HepG2 (cell line): ENCODE data around the gene OGA. TPM values are rescaled to one million over a fixed set of nuclear protein-coding genes. Genes with fewer than 3 reads are reported as not detected.

Experiments
- KLF13 ChIP-seq: sonication (generic); formaldehyde crosslinking; IDR thresholded peaks from 2 replicates; pipeline ENCODE4 v1.4.0; 2020; ENCODE audit warnings: mild to moderate bottlenecking, missing genetic modification reagents
- MIXL1 ChIP-seq: IDR thresholded peaks from 2 replicates; pipeline ENCODE4 v1.6.1; 2016
- MTF2 ChIP-seq: sonication (generic); formaldehyde crosslinking; IDR thresholded peaks from 2 replicates; pipeline ENCODE4 v1.5.0; 2020; ENCODE audit warnings: missing genetic modification reagents, borderline replicate concordance
- ZBTB10 ChIP-seq: sonication (generic); formaldehyde crosslinking; IDR thresholded peaks from 2 replicates; pipeline ENCODE4 v1.4.0; 2020; ENCODE audit warnings: missing genetic modification reagents, borderline replicate concordance
- ZNF256 ChIP-seq: sonication (generic); formaldehyde crosslinking; conservative IDR thresholded peaks from 2 replicates; pipeline ENCODE4 v1.4.0; 2020; ENCODE audit warnings: missing genetic modification reagents
- ZNF512 ChIP-seq: sonication (generic); formaldehyde crosslinking; IDR thresholded peaks from 2 replicates; pipeline ENCODE4 v1.4.0; 2020; ENCODE audit warnings: mild to moderate bottlenecking, missing genetic modification reagents
- ZNF615 ChIP-seq: sonication (generic); formaldehyde crosslinking; IDR thresholded peaks from 2 replicates; pipeline ENCODE4 v1.5.0; 2020; ENCODE audit warnings: mild to moderate bottlenecking, missing genetic modification reagents, borderline replicate concordance
- polyA plus RNA-seq, 8 experiments: library from polyadenylated mRNA; depleted of rRNA in 3 of 8; stranded (reverse) in 7 of 8; unstranded in 1 of 8; fragments of >200 nt; fragmentation: Illumina TruSeq in 4 of 8; extraction: Trizol in 4 of 8; gene quantifications; 2 replicates each; pipeline versions ENCODE4 v1.2.1 to v1.2.3, GENCODE V29; 2011 to 2016; ENCODE audit warnings: low read depth in 4 of 8, missing spikeins in 1 of 8, mixed read lengths in 1 of 8; ENCODE audit not compliant: insufficient read depth in 1 of 8
- total RNA-seq, 5 experiments: library from RNA; depleted of rRNA; stranded (reverse); fragments of >200 nt; fragmentation: Illumina TruSeq; extraction: Trizol; gene quantifications; 2 replicates each; pipeline ENCODE4 v1.2.3, GENCODE V29; 2016; ENCODE audit warnings: low read depth in 1 of 5
- TF ChIP-seq, protein P1 (sequence below): sonication (generic); formaldehyde crosslinking; IDR thresholded peaks from 2 replicates; pipeline ENCODE4 v1.9.0; 2021; ENCODE audit warnings: missing genetic modification reagents, mild to moderate bottlenecking, borderline replicate concordance
- TF ChIP-seq, protein P2 (sequence below): IDR thresholded peaks from 2 replicates; pipeline ENCODE4 v1.6.1; 2016; ENCODE audit warnings: missing genetic modification reagents, missing compliant biosample characterization
- TF ChIP-seq, protein P3 (sequence below): IDR thresholded peaks from 2 replicates; pipeline ENCODE4 v1.6.1; 2012; ENCODE audit warnings: low read length, improper control_type of control experiment
- TF ChIP-seq, protein P4 (sequence below): sonication (generic); formaldehyde crosslinking; IDR thresholded peaks from 2 replicates; pipeline ENCODE4 v1.4.0; 2020; ENCODE audit warnings: missing genetic modification reagents

Gene OGA
- total and polyA plus RNA-seq, 2 of the 13 experiments (the other 11 are each of a cell fraction or from before 2014, with no cell fraction given), result 33.2 to 39.8 TPM

DNA sequence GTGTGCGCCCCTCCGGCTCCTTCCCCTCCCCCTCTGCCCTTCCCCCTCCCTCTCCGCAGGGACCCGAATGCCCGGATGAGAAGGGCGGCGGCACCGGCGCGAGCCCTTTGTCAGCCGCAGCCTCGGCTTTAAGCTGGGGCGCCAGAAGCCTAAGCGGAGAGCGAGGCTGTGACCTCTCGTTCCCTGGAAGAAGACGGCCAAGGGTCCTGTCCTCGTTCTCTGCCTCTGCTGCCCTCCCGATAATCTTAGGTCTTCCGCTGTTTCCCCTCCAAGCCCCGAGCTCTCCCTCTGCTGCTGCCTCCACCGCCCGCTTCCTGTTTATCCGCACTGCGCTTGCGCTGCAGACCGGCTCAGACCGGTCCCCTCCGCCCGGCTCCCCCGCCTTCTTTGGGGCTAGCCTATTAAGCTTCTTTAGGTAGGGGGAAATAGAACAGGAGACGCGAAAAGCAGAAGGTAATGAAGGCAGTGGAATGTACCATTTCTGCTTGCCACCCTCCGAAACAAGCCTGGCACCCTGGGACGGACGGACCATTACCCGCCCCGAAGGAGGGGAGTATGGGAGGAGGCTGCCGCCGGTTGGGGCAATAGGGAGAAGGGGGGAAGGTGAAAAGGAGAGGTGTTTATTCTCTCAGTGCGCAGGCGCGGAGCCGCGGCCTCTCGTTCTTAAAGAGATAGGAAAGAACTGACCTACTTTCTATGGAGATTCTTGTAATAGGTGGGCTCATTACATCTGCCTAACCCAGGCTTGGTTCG, at the start of gene OGA (continued):
- TF ChIP-seq, protein P1, sequence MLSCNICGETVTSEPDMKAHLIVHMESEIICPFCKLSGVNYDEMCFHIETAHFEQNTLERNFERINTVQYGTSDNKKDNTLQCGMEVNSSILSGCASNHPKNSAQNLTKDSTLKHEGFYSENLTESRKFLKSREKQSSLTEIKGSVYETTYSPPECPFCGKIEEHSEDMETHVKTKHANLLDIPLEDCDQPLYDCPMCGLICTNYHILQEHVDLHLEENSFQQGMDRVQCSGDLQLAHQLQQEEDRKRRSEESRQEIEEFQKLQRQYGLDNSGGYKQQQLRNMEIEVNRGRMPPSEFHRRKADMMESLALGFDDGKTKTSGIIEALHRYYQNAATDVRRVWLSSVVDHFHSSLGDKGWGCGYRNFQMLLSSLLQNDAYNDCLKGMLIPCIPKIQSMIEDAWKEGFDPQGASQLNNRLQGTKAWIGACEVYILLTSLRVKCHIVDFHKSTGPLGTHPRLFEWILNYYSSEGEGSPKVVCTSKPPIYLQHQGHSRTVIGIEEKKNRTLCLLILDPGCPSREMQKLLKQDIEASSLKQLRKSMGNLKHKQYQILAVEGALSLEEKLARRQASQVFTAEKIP, result no peak
- no peak; the same call in 1 of the 2 replicates for TF ChIP-seq ZBTB10 (CRISPR knock-in tag)
- TF ChIP-seq MTF2 (CRISPR knock-in tag), result peak; percentile 32; the same call in 1 of the 2 replicates
- peak; percentile 89 for TF ChIP-seq MIXL1 (CRISPR knock-in tag)
- no peak for TF ChIP-seq ZNF615 (CRISPR knock-in tag)
- TF ChIP-seq ZNF256 (CRISPR knock-in tag), result 0 out of 2 replicates have a peak, but pooled peaks have one; percentile 69
- TF ChIP-seq, protein P2, sequence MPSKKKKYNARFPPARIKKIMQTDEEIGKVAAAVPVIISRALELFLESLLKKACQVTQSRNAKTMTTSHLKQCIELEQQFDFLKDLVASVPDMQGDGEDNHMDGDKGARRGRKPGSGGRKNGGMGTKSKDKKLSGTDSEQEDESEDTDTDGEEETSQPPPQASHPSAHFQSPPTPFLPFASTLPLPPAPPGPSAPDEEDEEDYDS (CRISPR knock-in tag), result peak; percentile 61
- TF ChIP-seq, protein P3, sequence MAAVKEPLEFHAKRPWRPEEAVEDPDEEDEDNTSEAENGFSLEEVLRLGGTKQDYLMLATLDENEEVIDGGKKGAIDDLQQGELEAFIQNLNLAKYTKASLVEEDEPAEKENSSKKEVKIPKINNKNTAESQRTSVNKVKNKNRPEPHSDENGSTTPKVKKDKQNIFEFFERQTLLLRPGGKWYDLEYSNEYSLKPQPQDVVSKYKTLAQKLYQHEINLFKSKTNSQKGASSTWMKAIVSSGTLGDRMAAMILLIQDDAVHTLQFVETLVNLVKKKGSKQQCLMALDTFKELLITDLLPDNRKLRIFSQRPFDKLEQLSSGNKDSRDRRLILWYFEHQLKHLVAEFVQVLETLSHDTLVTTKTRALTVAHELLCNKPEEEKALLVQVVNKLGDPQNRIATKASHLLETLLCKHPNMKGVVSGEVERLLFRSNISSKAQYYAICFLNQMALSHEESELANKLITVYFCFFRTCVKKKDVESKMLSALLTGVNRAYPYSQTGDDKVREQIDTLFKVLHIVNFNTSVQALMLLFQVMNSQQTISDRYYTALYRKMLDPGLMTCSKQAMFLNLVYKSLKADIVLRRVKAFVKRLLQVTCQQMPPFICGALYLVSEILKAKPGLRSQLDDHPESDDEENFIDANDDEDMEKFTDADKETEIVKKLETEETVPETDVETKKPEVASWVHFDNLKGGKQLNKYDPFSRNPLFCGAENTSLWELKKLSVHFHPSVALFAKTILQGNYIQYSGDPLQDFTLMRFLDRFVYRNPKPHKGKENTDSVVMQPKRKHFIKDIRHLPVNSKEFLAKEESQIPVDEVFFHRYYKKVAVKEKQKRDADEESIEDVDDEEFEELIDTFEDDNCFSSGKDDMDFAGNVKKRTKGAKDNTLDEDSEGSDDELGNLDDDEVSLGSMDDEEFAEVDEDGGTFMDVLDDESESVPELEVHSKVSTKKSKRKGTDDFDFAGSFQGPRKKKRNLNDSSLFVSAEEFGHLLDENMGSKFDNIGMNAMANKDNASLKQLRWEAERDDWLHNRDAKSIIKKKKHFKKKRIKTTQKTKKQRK, result no peak
- TF ChIP-seq KLF13, result peak; percentile 87; the same call in 1 of the 2 replicates
- TF ChIP-seq ZNF512, result no peak
- TF ChIP-seq, protein P4, sequence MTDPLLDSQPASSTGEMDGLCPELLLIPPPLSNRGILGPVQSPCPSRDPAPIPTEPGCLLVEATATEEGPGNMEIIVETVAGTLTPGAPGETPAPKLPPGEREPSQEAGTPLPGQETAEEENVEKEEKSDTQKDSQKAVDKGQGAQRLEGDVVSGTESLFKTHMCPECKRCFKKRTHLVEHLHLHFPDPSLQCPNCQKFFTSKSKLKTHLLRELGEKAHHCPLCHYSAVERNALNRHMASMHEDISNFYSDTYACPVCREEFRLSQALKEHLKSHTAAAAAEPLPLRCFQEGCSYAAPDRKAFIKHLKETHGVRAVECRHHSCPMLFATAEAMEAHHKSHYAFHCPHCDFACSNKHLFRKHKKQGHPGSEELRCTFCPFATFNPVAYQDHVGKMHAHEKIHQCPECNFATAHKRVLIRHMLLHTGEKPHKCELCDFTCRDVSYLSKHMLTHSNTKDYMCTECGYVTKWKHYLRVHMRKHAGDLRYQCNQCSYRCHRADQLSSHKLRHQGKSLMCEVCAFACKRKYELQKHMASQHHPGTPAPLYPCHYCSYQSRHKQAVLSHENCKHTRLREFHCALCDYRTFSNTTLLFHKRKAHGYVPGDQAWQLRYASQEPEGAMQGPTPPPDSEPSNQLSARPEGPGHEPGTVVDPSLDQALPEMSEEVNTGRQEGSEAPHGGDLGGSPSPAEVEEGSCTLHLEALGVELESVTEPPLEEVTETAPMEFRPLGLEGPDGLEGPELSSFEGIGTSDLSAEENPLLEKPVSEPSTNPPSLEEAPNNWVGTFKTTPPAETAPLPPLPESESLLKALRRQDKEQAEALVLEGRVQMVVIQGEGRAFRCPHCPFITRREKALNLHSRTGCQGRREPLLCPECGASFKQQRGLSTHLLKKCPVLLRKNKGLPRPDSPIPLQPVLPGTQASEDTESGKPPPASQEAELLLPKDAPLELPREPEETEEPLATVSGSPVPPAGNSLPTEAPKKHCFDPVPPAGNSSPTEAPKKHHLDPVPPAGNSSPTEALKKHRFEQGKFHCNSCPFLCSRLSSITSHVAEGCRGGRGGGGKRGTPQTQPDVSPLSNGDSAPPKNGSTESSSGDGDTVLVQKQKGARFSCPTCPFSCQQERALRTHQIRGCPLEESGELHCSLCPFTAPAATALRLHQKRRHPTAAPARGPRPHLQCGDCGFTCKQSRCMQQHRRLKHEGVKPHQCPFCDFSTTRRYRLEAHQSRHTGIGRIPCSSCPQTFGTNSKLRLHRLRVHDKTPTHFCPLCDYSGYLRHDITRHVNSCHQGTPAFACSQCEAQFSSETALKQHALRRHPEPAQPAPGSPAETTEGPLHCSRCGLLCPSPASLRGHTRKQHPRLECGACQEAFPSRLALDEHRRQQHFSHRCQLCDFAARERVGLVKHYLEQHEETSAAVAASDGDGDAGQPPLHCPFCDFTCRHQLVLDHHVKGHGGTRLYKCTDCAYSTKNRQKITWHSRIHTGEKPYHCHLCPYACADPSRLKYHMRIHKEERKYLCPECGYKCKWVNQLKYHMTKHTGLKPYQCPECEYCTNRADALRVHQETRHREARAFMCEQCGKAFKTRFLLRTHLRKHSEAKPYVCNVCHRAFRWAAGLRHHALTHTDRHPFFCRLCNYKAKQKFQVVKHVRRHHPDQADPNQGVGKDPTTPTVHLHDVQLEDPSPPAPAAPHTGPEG (CRISPR knock-in tag), result peak; percentile 22; the same call in 1 of the 2 replicates
